Measurements from ENCODE around the gene ADGRD2.

The ADGRD2 gene

DNA sequence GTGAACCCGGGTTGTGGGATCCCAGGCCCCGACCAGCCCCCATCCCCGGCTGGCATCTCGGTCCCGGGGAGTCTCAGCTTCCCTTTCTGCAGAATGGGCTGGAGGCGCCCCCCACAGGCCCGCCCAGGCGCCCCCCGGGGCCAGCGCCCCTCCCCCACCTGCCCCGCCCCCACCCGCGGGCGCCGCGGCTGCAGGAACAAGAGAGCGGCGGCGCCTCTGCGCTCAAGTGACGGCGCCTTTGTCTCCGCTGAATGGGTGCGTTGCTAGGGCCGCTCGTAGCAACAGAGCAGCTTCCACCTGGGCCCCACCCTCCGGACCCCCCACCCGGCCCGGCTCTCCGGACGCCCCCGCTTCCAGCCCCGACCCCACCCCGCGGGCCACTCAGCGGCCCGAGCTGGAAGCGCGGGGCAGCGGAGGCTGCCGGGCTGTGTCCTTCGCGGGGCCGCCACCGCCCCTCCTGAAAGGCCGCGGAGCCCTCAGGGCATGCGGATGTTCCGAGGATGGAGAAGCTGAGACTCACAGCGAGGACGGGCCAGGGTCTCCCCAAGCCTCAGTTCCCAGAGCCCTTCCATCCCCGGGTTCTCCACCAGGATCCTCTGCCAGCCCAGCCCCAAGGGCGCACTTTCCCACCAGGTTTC, 27.5 kb downstream of the ADGRD2 start:
- H3K36me3 ChIP-seq (ENCODE audit: control insufficient read depth, low read length), result no peaks in the 10 kb centered on the region
- H3K9me2 ChIP-seq (replicated peaks; ENCODE audit: control insufficient read depth, low read length), result no peaks in the 10 kb centered on the region
- H3K79me2 ChIP-seq (ENCODE audit: control insufficient read depth, low read length), result no peaks in the 10 kb centered on the region
- no peak overlapping the region for H3K4me2 ChIP-seq (ENCODE audit: low read length)
- H3K9me3 ChIP-seq (ENCODE audit: control insufficient read depth, insufficient read depth, low read length), result no peaks in the 10 kb centered on the region
- peaks cover 14% of the 10 kb centered on the region for H3K4me1 ChIP-seq (ENCODE audit: control insufficient read depth, low read length)
- no peaks in the 10 kb centered on the region for H4K20me1 ChIP-seq (ENCODE audit: control insufficient read depth, insufficient read depth, low read depth, low read length)
- no peak overlapping the region for H3K4me3 ChIP-seq (ENCODE audit: low read length)
- no peak overlapping the region for H3K27ac ChIP-seq (ENCODE audit: low read depth, low read length)
- TF ChIP-seq, protein P1, sequence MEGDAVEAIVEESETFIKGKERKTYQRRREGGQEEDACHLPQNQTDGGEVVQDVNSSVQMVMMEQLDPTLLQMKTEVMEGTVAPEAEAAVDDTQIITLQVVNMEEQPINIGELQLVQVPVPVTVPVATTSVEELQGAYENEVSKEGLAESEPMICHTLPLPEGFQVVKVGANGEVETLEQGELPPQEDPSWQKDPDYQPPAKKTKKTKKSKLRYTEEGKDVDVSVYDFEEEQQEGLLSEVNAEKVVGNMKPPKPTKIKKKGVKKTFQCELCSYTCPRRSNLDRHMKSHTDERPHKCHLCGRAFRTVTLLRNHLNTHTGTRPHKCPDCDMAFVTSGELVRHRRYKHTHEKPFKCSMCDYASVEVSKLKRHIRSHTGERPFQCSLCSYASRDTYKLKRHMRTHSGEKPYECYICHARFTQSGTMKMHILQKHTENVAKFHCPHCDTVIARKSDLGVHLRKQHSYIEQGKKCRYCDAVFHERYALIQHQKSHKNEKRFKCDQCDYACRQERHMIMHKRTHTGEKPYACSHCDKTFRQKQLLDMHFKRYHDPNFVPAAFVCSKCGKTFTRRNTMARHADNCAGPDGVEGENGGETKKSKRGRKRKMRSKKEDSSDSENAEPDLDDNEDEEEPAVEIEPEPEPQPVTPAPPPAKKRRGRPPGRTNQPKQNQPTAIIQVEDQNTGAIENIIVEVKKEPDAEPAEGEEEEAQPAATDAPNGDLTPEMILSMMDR (IDR thresholded peaks at IDR 0.05; ENCODE audit: low read depth, low read length, poor library complexity, severe bottlenecking), result no peak
- TF ChIP-seq EZH2phosphoT487 (IDR thresholded peaks at IDR 0.05; ENCODE audit: borderline replicate concordance, low read length), result no peak
- H3K27me3 ChIP-seq (ENCODE audit: control insufficient read depth, low read length), result no peaks in the 10 kb centered on the region
- H3F3A ChIP-seq (ENCODE audit: control insufficient read depth, insufficient read depth), result no peaks in the 10 kb centered on the region

DNA sequence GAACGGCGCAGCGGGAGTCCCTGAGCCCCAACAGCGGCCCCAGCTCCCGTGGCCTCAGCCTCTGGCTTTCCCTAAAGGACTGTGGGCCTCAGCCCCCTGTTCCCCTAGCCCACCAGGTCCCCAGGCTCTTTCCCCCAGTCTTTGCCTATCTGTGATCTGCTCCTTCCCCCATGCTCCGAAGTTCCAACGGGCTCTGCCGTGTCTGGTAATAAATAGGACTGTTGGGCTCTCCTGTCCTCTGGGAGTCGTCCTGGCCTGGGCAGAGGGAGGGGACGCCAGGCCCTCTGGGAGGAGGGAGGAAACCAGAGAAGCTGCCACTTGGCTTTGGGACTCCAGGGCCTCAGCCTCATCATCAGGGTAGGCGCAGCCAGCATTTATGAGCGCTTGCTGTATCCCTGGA, 28.1 kb downstream of the ADGRD2 start:
- TF ChIP-seq EZH2phosphoT487 (IDR thresholded peaks at IDR 0.05; ENCODE audit: borderline replicate concordance, low read length), result no peak
- TF ChIP-seq, protein P1 (IDR thresholded peaks at IDR 0.05; ENCODE audit: low read depth, low read length, poor library complexity, severe bottlenecking), result no peak
- H4K20me1 ChIP-seq (ENCODE audit: control insufficient read depth, insufficient read depth, low read depth, low read length), result no peaks in the 10 kb centered on the region
- no peaks in the 10 kb centered on the region for H3K9me3 ChIP-seq (ENCODE audit: control insufficient read depth, insufficient read depth, low read length)
- H3K27ac ChIP-seq (ENCODE audit: low read depth, low read length), result no peak overlapping the region
- H3K4me1 ChIP-seq (ENCODE audit: control insufficient read depth, low read length), result peaks cover 14% of the 10 kb centered on the region
- H3K27me3 ChIP-seq (ENCODE audit: control insufficient read depth, low read length), result no peaks in the 10 kb centered on the region
- H3F3A ChIP-seq (ENCODE audit: control insufficient read depth, insufficient read depth), result no peaks in the 10 kb centered on the region
- H3K79me2 ChIP-seq (ENCODE audit: control insufficient read depth, low read length), result no peaks in the 10 kb centered on the region
- H3K9me2 ChIP-seq (replicated peaks; ENCODE audit: control insufficient read depth, low read length), result no peaks in the 10 kb centered on the region
- H3K36me3 ChIP-seq (ENCODE audit: control insufficient read depth, low read length), result no peaks in the 10 kb centered on the region
- H3K4me3 ChIP-seq (ENCODE audit: low read length), result no peak overlapping the region
- H3K4me2 ChIP-seq (ENCODE audit: low read length), result no peak overlapping the region

DNA sequence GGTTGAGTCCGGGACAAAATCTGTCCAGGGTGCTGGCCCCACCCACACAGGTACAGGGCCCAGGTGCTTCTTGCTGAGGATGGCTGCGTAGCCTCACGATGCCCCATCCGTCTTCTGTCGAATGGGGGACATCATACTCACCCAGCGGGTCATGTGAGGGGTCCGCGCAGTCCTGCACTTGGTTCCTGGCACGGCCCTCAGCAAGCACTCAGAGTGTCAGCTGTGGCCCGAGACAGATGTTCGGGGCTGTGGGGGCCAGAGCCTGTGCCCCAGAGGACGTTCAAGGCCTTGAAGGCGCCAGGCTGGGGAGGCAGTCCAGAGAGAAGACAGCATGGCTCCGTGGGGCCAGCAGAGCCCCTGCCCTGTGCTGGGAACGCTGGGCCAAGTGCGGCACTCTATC, 29.1 kb downstream of the ADGRD2 start:
- no peak overlapping the region for H3K4me3 ChIP-seq (ENCODE audit: low read length)
- H3K4me2 ChIP-seq (ENCODE audit: low read length), result no peak overlapping the region
- peaks cover 14% of the 10 kb centered on the region for H3K4me1 ChIP-seq (ENCODE audit: control insufficient read depth, low read length)
- no peaks in the 10 kb centered on the region for H4K20me1 ChIP-seq (ENCODE audit: control insufficient read depth, insufficient read depth, low read depth, low read length)
- TF ChIP-seq, protein P1 (IDR thresholded peaks at IDR 0.05; ENCODE audit: low read depth, low read length, poor library complexity, severe bottlenecking), result no peak
- no peak for TF ChIP-seq EZH2phosphoT487 (IDR thresholded peaks at IDR 0.05; ENCODE audit: borderline replicate concordance, low read length)
- no peaks in the 10 kb centered on the region for H3K9me2 ChIP-seq (replicated peaks; ENCODE audit: control insufficient read depth, low read length)
- H3F3A ChIP-seq (ENCODE audit: control insufficient read depth, insufficient read depth), result no peaks in the 10 kb centered on the region
- H3K9me3 ChIP-seq (ENCODE audit: control insufficient read depth, insufficient read depth, low read length), result no peaks in the 10 kb centered on the region
- H3K27me3 ChIP-seq (ENCODE audit: control insufficient read depth, low read length), result no peaks in the 10 kb centered on the region
- H3K79me2 ChIP-seq (ENCODE audit: control insufficient read depth, low read length), result no peaks in the 10 kb centered on the region
- no peaks in the 10 kb centered on the region for H3K36me3 ChIP-seq (ENCODE audit: control insufficient read depth, low read length)
- no peak overlapping the region for H3K27ac ChIP-seq (ENCODE audit: low read depth, low read length)

All from DOHH2 (cell line).